Mammary epithelial cell (primary cell): Measurements from ENCODE around the gene PDHX.

ENCODE experiments used
- CTCF ChIP-seq, 2 donors: IDR thresholded peaks in 1 of 2; conservative IDR thresholded peaks in 1 of 2; 2 replicates each; pipeline ENCODE4 v1.5.1; 2011 to 2012; ENCODE audit warnings: inconsistent platforms in 2 of 2, low read length in 2 of 2, mild to moderate bottlenecking in 2 of 2, control low read depth in 1 of 2, low read depth in 1 of 2; ENCODE audit not compliant: insufficient read depth in 1 of 2; ENCODE audit errors: extremely low read depth in 1 of 2
- EZH2 ChIP-seq: IDR thresholded peaks from 2 replicates; pipeline ENCODE4 v1.6.1; 2012; ENCODE audit warnings: low read length, inconsistent platforms, borderline replicate concordance

- TF ChIP-seq CTCF (conservative IDR thresholded peaks at IDR 0.05 in 1 of 2, IDR thresholded peaks at IDR 0.05 in 1 of 2; ENCODE audit: extremely low read depth in 1 of 2, insufficient read depth in 1 of 2, low read depth in 1 of 2, low read length in 2 of 2): no peak
- TF ChIP-seq EZH2: no peak
These were observed 4.7 kb upstream of the PDHX start for GRCh38 chr11:34911676-34912075.
